Measurements from ENCODE around the gene EIF4EBP2.

The EIF4EBP2 gene, protein sequence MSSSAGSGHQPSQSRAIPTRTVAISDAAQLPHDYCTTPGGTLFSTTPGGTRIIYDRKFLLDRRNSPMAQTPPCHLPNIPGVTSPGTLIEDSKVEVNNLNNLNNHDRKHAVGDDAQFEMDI

GRCh38 chr10:70404036-70404786, at the start of gene EIF4EBP2:
EIF4EBP2 (plus strand) TSS chr10:70404145; CDS start chr10:70404402, 257 bp downstream.
- peak; percentile 99 for DNase-seq (ENCODE audit: low spot score)

DNA sequence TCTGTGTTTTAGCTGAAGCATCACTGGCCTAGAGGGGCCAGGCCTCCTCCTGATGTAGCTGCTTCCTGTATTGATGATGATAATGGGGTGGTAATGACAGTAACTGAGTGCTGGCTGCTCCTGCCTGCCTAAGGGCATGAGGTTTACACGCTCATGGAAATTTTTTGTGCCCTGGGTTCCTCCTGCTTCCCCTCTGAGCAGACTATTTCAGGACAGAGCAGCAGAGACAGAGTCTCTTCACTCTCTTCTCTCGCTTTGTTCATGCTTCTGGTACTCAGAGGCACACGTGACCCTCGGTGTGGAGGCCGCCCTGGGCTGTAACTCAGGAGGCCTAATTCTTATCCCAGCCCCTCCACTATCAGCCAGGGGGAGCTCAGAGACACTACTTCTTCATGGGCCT, 49.4 kb upstream of the EIF4EBP2 start:
- no peak for DNase-seq (ENCODE audit: low spot score)

- DNase-seq (ENCODE audit: low spot score), result no peak
Observed at GRCh38 chr10:70355051-70356021, 48.6 kb upstream of the EIF4EBP2 start.

GRCh38 chr10:70357565-70357964, 46.4 kb upstream of the EIF4EBP2 start:
- DNase-seq (ENCODE audit: low spot score), result no peak

DNA sequence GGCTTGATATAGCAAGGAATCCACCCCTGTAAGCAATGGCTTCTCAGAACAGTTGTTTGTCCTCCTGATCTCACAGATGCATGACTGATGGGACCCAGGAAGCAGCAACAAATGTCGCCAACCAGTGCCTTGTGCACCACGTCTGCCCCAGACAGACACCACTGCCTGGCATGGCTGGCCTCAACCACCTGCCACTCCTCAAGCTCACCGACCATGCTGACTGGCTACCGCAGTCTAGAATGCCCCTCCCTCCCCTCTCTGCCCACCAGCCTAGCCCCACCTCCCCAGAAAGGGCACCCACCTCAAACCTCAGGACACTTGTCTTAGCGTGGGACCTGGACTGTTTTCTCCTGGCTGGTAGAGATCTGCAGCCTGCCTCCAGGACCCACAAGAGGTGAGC, 45.5 kb upstream of the EIF4EBP2 start:
- DNase-seq (ENCODE audit: low spot score), result no peak

GRCh38 chr10:70359017-70359550, 44.9 kb upstream of the EIF4EBP2 start:
- no peak for DNase-seq (ENCODE audit: low spot score)

- DNase-seq (ENCODE audit: low spot score), result no peak
Observed at GRCh38 chr10:70360215-70360614, 43.7 kb upstream of the EIF4EBP2 start.

DNA sequence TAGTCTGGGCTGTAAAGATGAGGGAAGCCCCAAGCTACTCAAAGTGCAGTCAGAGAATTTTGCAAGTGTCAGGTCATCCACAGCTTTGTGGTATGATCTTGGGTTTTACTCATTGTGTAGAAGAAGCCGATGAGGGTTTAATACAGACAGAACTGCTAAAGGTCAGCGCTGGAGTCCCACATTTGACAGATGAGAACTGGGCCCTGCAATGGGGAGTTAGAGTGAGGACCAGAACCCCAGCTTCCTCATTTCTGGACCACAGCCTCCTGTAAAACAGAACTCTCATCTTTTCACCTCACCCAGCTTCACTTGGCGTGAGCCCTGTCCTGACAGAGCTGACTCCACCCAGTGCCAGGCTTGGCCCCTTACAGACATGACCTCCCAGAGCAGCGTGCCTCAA, 41.6 kb upstream of the EIF4EBP2 start:
- no peak for DNase-seq (ENCODE audit: low spot score)

DNA sequence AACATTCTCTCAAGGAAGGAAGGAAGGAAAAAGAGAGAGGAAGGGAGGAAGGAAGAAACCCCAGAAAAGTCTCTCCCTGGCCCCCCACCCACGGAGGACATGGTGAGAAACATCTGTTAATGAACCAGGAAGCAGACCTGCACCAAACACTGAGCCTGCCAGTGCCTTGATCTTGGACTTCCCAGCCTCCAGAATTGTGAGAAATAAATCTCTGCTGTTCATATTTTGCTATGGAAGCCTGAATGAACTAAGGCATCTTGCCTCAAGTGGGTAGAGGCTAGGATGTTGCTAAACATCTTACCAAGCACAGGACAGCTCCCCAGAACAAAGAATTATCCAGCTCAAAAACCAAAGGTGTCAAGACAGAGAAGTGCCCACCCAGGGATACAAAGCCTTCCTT, 40.7 kb upstream of the EIF4EBP2 start:
- DNase-seq (ENCODE audit: low spot score), result no peak

DNA sequence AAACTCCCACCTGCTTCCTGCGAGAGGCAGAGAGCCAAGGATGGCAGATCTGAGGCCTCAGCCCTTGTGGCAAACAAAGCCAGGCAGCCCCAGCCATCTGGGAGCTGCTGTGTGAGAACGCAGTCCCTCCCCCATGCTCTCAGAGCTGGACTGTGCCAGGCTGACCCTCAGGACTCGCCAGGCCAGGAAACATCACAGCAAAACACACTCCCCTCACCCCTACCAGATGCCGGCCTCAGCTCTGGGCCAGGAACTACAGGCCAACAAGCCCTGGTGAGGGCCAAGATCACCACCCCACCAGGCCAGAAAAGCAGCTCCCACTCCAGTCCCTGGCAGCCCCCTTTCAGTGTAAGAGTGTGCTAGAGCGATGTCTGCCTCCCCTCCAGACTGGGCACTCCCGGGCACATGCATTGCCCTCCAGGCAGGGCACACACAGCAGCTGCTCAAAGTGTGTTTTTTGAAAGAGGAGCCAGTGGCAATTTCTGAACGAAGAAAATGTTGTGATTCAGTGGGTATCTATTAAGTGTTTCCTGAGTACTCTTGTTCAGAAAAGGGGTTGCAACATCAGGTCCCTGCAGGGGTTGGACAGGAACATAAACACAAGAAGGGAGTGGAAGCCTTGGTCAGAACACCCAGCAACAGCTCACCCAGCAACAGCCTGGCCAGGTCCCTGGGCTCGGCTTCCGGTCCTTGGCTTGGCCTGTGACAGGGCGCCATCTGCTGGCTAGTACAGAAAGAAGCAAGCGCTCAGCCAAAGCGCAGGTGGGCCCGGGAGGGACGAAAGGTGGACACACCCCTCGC, 39.8 kb upstream of the EIF4EBP2 start:
- peak; percentile 91 for DNase-seq (ENCODE audit: low spot score)

DNA sequence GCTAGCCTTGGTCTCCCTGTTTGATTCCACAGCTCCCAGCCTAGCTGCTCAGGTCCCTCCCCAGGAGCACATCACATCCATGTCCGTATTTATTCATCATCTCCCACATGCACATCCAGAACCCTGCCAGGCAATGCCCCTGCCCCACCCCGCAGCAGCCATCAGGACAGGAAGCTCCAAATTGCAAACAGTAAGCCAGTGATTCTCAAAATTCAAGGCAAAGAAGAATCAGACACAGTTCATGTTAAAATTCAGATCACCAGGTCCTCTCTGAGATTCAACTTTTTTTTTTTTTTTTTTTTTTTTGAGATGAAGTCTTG, 39.2 kb upstream of the EIF4EBP2 start:
- DNase-seq (ENCODE audit: low spot score), result no peak

GRCh38 chr10:70367195-70367796, 36.6 kb upstream of the EIF4EBP2 start:
- DNase-seq (ENCODE audit: low spot score), result no peak

DNA sequence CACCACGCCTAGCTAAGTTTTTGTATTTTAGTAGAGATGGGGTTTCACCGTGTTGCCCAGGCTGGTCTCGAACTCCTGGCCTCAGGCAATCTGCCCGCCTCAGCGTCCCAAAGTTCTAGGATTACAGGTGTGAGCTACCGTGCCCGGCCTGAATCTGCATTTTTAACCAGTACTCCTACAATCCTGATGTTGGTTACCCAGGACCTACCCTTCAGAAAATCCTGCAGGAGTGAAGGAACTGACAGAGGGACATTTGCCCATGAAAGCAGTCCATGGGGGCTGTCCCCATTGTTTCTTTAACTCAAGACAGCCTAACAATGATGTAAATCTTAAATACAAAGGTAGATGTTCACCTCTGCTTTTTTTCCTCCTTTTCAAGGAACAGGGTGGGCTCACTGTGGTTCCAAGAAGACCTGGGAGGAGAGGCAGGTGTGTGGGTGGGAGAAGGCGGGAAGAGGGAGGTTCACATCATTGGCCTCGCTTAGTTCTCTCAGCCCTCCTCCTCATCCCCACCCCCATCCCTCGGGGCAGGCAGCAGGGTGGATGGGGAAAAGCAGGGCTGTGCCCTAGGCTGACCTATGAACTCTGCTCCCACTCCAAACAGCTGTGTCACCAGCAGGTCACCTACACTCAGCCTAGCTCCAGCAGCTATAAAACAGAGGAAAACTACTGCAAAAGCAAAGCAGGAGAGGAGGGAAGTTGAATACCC, 35.0 kb upstream of the EIF4EBP2 start:
- DNase-seq (ENCODE audit: low spot score), result no peak

DNA sequence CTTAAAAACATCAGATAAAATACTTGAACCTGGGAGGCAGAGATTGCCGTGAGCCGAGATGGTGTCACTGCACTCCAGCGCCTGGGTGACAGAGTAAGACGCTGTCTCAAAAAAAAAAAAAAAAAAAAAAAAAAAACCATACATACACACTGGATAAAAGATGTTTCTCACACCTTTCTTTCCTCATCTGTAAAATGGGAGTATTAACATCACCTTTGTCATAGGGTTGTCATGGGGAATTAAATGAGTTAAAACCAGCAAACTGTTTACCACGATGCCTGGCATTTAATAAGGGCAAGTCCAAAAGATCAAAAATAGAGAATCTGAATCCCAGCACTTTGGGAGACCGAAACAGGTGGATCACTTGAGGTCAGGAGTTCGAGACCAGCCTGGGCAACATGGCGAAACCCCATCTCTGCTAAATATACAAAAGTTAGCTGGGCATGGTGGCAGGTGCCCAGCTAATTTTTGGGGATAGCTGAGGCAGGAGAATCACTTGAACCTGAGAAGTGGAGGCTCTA, 34.4 kb upstream of the EIF4EBP2 start:
- DNase-seq (ENCODE audit: low spot score), result no peak

GRCh38 chr10:70370766-70371165, 33.2 kb upstream of the EIF4EBP2 start:
- no peak for DNase-seq (ENCODE audit: low spot score)

DNA sequence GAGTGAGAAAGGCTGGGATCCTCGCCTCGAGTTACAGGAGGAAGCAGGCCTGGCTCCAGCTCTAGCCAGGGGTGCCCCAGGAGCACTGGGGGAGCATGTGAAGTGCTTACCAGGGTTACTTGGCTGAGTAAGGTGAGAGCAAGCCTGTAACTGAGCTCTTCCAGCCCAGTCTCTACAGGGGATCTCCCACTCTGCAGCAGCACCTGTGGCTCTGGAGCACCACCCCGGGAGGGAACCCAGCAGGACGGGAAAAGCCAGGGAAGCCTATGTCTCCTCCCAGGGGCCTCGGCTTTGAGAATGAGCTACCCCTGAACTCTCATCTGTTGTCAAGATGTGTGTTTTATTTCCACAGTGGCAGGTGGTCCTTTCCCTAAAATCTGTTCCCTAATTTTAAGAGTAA, 32.1 kb upstream of the EIF4EBP2 start:
- no peak for DNase-seq (ENCODE audit: low spot score)

- no peak for DNase-seq (ENCODE audit: low spot score)
Observed at GRCh38 chr10:70374775-70375614, 28.9 kb upstream of the EIF4EBP2 start.

GRCh38 chr10:70376436-70377378, 27.2 kb upstream of the EIF4EBP2 start:
- no peak for DNase-seq (ENCODE audit: low spot score)
